22Rv1 (cell line): ENCODE data around the gene MAN2A1.

ENCODE experiments used
- ZFX ChIP-seq: fragments of 450-650 bp; IDR thresholded peaks from 2 replicates; pipeline ENCODE4 v1.6.1; 2017; ENCODE audit warnings: antibody characterized with exemption, borderline replicate concordance
- TF ChIP-seq, protein P1 (sequence below): fragments of 450-650 bp; IDR thresholded peaks from 2 replicates; pipeline ENCODE4 v1.5.1; 2017; ENCODE audit warnings: mild to moderate bottlenecking

DNA sequence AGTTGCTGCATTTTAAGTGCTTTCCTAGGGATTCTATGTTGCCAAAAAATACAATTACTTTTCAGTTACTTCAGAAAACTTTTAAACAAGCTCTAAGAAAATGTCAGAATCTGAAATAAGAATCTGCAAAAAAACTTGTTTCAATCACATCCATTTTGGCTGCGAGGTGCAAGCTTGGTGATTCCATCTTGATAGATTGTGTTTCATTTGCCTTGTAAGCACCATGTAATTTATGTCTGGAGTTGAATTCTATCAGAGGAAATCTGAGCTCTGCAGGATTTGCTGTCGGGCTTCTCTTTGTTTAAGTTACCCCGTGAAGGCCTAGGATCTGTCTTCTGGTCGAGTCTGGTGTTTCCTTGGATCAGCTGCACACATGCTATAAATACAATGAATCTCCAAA, 40.4 kb upstream of the MAN2A1 start:
- TF ChIP-seq, protein P1, sequence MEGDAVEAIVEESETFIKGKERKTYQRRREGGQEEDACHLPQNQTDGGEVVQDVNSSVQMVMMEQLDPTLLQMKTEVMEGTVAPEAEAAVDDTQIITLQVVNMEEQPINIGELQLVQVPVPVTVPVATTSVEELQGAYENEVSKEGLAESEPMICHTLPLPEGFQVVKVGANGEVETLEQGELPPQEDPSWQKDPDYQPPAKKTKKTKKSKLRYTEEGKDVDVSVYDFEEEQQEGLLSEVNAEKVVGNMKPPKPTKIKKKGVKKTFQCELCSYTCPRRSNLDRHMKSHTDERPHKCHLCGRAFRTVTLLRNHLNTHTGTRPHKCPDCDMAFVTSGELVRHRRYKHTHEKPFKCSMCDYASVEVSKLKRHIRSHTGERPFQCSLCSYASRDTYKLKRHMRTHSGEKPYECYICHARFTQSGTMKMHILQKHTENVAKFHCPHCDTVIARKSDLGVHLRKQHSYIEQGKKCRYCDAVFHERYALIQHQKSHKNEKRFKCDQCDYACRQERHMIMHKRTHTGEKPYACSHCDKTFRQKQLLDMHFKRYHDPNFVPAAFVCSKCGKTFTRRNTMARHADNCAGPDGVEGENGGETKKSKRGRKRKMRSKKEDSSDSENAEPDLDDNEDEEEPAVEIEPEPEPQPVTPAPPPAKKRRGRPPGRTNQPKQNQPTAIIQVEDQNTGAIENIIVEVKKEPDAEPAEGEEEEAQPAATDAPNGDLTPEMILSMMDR: no peak
- TF ChIP-seq ZFX: no peak
